ENCODE results near the gene OSTC.
A peak's percentile ranks its signal among the peaks of the same experiment; 100 is the strongest.

Gene OSTC

DNA sequence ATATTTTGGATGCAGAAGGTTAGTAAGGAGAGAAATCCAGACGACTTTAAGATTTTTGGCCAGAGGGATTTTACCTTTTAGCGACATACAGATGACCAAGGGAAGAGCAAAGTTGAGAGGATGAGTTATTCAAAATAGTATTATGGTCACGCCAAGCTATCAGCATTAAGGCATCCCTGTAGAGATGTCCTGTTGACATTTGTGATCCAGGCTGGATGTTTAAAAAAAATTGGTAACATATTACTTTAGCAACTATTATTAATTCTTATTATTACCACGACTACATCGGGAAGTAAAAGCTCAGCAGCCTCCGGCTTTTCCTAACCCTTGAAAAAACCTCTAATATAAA is 562 bp upstream of the OSTC start:
- TF ChIP-seq, protein P1, sequence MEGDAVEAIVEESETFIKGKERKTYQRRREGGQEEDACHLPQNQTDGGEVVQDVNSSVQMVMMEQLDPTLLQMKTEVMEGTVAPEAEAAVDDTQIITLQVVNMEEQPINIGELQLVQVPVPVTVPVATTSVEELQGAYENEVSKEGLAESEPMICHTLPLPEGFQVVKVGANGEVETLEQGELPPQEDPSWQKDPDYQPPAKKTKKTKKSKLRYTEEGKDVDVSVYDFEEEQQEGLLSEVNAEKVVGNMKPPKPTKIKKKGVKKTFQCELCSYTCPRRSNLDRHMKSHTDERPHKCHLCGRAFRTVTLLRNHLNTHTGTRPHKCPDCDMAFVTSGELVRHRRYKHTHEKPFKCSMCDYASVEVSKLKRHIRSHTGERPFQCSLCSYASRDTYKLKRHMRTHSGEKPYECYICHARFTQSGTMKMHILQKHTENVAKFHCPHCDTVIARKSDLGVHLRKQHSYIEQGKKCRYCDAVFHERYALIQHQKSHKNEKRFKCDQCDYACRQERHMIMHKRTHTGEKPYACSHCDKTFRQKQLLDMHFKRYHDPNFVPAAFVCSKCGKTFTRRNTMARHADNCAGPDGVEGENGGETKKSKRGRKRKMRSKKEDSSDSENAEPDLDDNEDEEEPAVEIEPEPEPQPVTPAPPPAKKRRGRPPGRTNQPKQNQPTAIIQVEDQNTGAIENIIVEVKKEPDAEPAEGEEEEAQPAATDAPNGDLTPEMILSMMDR (IDR thresholded peaks at IDR 0.05; ENCODE audit: extremely low read depth, missing control alignments) = no peak
- DNase-seq (ENCODE audit: low spot score) = no peak

DNA sequence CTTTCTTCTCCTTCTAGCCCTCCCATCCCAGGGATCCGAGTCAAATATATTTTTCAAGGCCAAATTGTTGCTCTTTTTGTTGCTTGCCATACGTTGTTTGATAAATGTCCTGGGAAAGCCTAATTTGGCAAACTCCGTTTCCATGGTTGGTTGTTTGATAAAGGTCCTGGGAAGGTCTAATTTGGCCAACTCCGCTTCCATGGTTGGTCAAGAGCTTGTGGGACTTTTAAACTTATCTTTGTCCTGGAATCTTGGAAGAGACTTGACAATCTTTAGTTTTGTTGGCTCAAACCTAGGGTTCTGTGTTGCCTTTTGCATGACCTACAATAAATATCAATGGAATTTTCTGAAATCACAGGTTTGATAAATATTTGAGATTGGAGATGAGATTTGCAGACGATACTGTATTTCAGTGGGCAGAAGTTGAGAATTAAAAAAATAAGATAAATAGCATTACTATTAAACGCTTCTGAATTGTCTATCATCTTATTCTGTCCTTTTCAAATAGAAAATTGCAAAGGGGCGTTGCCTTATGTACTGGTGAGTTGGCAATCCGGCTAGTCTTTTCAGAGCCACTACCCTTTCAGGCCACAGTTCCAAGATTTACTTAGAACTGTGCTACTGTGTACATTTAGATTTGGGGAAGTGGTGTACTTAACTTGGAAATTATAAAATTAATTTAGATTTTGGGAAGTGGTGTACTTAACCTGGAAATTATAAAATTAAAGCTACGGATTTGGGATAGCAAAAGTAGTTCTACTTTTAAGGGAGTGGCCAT is 804 bp downstream of the OSTC start:
- TF ChIP-seq, protein P1 (IDR thresholded peaks at IDR 0.05; ENCODE audit: extremely low read depth, missing control alignments) = no peak
- DNase-seq (ENCODE audit: low spot score) = no peak

DNA sequence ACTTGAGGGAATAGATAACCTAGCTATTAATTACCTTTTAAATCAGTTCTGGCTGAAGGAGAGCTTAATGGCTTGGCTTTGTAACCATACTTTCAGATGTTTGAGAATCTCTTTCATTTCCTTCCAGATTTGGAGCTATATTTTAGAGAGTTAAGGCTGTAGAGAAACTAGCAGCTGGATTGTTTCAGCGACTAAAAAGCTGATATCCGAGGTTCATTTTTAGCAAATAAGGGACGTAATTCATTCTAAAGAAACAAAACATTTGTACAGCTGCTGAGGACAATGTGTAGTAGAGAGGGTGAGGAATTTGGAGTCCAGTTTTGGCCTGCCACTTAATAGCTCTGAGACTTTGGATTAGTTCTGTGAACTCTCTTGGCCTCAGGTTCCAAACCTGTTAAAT is 12.2 kb downstream of the OSTC start:
- DNase-seq (ENCODE audit: low spot score) = no peak
- TF ChIP-seq, protein P1 (IDR thresholded peaks at IDR 0.05; ENCODE audit: extremely low read depth, missing control alignments) = no peak

DNA sequence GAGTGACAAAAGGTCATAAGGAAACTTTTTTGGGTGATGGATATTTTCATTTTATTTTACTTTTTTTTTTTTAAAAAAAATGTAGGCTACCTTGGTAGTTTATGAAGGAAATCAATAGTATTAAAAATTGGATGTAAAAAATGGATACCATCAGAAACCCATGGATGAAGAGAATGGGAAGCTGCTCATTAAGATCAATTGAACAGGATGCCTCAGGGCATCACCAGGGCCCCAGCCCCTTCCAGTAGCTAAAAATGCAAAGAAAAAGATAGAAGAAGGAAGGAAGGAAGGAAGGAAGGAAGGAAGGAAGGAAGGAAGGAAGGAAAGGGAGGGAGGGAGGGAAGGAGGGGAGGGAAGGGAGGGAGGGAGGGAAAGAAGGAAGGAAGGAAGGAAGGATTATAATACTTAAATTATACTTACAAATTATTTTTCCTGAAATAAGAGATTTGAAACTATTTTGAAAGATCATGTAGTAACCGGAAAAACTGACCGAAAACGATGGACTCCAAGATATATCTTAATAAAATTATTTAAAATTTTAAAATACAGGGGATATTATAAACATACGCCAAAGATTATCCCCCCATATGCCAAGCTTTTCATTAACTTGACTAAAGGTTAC is 24.1 kb downstream of the OSTC start:
- DNase-seq (ENCODE audit: low spot score) = no peak
- TF ChIP-seq, protein P1 (IDR thresholded peaks at IDR 0.05; ENCODE audit: extremely low read depth, missing control alignments) = no peak

DNA sequence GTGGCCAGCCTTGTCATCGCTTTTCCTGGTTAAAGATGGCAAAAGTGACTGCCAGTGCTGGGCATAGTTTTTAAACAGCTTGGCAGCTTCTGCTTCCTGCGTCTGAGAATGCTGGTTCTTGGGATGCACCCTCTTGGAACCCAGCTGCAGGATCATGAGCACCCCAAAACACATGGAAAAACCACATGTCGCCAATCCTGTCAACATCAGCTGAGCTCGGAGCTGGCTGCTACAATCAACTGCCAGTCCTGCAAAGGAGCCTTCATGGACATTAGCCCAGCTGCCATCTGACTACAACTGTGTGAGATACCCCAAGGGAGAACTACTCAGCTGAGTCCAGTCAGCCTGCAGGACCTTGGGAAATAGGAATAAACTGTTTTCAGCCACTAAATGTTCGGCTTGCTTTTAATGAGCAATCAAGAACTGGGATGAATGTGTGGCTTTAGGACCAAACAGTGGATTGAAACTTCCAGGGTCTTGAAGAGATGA is 31.0 kb downstream of the OSTC start:
- DNase-seq (ENCODE audit: low spot score) = no peak
- TF ChIP-seq, protein P1 (IDR thresholded peaks at IDR 0.05; ENCODE audit: extremely low read depth, missing control alignments) = no peak

DNA sequence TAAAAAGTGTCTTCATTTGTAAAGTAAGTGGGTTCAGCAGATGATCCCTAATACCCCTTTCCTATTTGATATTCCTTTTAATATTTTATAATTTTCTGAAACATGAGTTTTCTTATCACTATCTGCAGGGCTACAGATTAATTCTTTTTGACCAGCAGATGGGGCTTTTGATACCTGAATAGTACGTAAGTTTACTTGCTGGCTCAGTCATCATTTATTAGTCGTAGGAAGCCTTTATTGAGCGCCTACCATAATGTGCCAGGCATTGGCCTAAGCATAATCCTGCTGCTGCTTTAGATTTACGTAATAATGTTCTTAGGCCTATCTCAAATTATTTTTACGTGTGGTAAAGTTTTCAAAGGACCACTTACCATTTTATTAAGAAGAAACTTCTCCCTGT is 33.1 kb downstream of the OSTC start:
- TF ChIP-seq, protein P1 (IDR thresholded peaks at IDR 0.05; ENCODE audit: extremely low read depth, missing control alignments) = no peak
- peak; percentile 7 for DNase-seq (ENCODE audit: low spot score)

DNA sequence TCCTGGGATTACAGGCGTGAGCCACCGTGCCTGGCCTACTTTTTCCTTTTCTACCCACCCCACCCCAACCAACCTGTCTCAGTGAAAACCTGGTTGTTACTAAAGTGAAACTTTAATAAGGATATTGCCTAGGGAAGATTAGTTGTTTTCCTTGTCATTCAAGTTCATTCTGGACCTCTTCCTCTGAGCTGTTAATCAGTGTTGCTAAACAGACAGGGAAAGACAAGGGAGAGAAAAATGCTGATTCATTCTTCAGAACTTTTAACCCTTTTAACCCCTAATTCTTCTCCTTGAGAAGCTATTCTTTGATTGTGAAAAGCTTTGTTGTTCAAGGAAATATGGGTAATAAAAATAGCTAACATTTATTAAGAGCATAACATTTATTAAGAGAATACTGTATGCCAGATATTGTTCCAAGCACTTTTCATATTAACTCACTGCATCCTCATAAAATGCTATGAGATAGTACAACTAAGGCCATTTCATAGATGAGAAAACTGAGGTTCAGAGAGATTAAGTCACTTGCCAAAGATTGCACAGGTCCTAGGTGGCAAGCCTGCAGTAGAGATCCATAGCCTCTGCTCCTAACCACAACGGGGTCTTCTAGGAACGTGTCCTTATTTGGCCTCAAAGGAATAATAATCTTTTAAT is 34.8 kb downstream of the OSTC start:
- TF ChIP-seq, protein P1 (IDR thresholded peaks at IDR 0.05; ENCODE audit: extremely low read depth, missing control alignments) = no peak
- DNase-seq (ENCODE audit: low spot score) = no peak

Data from GM20000 (cell line).